ENCODE data around the gene FBL.
"Not testable (repeated sequence)": the region's sequence is repeated elsewhere in the genome, so short reads cannot be mapped to it uniquely, and the experiment has no call there.

Gene FBL

DNA sequence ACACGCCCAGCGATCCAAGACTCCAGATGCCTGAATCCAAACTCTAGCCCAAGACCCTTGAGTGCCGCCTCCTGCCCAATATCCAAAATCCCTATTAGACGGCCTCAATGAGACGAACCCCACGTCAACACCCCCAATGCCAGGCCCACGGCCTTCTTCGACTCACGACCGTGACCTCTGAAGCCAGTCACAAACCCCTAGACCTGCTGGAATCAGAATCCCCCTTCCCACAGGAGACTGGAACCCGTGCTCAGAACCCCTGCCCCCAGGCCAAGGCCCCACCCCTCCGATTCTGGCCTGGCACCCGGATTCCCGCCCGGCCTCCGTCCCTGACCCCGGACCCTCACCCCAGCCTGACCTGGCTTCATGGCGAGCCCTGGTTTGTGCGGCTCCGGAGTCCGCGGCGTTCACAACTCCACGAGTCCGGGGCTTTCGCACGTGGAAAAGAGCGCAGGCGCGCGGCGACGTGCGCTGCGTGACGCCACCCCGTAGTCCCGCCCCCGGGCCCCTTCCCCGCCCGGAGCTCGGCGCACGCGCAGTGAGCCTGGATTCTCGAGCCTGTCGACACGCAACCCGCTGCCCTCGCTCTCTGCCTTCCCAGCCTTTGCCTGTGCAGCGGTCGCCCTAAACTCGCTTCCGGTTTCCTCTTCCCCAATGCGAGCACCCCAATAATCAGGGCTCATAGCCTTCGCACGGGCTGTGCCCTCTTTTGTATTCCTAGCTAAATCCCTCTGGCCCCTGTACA lies at the start of gene FBL:
Gene FBL (minus strand): TSS at position 447 of the 745 bp plus-strand sequence. CDS start 79 bp downstream, at position 368.
- DNase-seq, result peak; percentile 91

DNA sequence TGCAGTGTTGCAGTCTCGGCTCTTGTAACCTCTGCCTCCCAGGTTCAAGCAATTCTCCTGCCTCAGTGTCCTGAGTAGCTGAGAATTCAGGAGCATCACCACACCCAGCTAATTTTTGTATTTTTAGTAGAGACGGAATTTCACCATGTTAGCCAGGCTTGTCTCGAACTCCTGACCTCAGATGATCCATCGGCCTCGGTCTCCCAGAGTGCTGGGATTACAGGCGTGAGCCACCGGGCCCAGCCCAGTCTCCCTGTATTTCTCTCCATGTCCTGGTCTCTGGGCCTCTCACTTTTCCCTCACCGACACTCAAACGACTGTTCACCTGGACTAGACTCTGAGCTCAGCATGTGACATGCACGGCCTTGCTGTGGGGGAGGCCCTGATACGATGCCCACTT lies 48.9 kb upstream of the FBL start:
- not testable (repeated sequence) for DNase-seq

DNA sequence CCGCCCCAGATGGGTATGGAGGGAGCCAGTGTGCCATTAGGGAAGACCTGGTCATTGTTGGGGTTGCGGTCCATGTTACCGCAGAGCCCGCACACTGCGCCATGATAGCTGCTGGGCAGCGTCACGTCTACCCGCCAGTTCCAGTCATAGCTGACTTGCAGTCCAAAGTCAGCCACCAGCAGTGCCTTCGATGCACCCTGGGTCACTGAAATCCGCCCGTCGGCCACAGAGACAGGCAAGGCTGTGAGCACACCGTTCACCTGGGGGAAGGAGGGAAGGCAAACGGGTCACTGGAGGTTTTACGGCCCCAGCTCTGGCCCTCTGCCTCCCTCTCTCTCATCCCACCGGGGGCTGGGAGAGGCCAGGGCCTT lies 48.0 kb upstream of the FBL start:
- DNase-seq, result not testable (repeated sequence)

DNA sequence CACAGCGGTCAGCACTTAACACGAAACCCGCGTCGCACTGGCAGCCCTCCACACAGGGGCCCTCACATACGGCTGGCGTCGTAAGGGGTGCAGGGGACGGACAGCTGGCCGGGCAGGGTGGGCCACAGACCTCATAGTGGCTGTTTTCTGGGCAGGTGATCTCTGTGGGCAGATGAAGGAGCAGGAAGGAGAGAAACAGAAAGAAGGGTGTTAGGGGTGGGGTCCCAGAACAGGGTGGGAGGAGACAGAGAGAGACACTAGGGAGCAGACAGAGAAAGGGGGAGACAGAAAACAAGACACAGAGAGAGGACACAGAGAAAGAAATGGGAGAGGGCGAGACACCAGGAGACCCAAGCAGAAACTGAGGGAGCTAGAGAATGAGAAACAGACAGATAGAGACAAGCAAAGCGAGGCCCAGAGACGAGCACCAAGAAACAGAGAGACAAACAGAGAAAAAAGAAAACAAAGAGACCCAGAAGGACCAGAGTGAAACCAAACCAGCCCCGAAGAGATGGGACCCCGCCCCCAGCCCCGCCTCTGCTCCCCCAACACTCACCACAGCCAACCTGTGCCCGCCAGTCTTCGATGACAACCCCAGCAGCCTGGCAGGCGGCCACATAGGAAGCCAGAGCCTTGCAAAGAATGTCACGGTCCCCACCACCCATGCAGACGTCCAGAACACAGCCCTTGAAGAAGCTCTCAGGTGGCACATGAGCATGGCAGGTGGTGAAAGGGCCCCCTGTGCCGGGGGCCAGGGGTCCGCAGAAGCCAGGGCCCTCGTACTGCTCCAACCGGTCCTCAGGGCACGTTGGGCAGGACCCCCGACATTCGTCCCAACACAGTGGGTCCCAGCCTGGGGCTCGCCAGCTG lies 47.4 kb upstream of the FBL start:
- not testable (repeated sequence) for DNase-seq

DNA sequence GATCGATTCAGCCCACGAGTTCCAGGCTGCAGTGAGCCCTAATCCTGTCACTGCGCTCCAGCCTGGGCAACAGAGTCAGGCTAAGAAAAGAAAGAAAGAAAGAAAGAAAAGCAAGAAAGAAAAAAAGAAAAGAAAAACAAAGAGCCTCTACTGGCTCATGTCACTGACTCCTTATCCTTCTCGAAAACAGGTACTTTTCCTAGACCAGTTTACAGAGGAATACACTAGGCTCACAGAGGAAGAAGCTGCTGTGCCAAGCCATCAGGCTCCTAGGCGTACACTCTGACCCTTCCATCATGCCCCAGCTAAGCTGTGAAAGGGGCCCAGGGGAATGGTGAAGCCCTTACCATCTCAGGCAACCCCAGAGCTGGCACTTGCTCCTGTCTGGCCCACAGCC lies 46.3 kb upstream of the FBL start:
- DNase-seq, result not testable (repeated sequence)

DNA sequence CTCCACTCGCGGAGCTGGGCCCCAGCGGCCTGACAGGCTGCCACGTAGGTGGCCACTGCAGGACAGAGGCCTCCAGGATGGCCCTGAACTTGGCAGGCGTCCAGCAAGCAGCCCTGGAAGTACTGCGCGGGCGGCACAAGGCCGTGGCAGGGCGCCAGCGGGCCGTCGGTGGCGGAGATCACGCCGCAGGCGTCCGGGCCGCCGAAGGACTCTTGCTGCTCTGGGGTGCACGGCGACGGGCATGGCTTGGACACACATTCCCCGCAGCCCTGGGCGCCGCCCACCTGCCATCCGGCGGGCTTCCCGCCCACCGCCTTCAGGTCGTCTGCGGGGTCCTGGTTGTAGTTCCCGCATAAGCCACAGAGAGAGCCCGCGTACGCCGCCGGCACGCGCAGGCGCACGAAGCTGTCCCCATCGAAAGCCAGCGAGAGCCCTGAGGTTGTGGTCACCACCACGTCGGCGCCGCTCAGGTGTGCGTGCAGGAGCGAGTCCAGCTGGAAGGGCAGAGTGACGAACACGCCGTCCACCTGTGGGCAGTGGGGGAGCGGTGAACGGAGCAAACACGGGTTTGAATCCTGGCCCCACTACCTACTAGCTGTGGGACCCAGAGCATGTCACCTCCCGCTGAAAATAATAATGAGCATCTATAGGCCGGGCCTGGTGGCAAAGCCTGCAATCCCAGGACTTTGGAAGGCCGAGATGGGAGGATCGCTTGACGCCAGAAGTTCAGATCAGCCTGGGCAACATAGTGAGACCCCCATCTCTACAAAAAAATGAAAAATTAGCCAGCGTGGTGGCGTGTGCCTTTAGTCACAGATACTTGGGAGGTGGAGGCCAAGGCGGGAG lies 45.7 kb upstream of the FBL start:
- DNase-seq, result peak; percentile 32

DNA sequence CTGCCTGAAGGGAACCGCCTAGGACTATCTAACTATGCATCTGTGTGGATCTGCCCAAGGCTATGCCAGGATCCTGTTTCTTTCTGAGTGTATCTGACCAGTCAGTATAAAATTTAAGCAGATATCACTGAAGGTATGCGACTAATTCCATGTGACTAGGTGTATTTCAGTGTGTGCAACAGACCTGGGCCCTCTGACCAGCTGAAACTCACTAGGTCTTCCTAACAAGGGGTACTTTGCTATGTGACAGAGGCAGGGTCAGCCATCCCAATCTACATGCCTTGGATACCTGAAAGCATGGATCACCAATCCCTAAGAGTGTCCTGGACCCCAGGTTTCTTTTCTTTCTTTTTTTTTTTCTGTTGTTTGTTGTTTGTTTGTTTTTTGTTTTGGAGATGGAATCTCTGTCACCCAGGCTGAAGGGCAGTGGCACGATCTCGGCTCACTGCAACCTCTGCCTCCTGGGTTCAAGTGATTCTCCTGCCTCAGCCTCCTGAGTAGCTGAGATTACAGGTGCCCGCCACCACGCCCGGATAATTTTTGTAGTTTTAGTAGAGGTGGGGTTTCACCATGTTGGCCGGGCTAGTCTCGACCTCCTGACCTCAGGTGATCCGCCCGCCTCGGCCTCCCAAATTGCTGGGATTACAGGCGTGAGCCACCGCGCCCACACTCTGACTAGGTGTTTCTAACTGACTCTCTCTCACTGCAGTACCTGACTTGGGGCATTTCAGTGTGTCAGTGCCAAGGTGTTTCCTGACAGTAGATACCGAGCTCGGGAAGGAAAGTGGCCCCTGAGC lies 44.8 kb upstream of the FBL start:
- DNase-seq, result no peak

DNA sequence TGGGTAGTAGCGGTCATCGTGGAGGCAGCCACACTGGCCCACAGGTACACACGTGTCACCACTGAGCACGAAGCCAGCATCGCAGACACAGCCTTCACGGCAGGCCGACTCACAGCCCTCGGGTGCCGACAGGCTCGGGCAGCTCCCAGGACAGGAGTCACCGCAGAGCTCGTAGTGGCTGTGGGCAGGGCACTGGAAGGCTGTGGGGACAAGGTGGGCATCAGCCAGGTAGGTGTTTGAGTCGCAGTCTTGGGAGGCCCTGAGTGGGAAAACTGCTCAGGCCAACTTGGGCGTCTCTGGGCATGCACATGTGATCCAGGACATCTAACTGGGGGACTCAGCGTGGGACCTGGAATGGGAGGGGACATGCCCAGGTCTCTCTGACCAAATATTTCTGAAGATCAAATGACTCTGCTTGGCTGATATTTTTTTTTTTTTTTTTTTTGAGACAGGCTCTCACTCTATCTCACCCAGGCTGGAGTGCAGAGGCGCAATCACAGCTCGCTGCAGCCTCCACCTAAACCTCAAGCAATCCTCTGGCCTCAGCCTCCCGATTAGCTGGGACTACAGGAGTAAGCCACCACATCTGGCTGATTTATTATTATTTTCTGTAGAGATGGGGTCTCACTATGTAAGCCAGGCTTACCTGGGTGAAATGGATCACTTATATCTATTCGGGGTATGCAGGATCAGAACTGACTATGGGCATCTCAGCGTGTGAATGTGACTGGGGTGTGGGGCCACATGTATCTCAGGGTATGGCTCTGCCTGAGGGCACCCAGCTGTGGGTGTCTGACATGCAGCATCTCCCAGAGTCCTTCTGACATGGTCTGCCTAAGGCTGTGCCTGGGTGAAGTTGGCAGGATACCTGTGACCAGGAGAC lies 43.9 kb upstream of the FBL start:
- DNase-seq, result not testable (repeated sequence)

DNA sequence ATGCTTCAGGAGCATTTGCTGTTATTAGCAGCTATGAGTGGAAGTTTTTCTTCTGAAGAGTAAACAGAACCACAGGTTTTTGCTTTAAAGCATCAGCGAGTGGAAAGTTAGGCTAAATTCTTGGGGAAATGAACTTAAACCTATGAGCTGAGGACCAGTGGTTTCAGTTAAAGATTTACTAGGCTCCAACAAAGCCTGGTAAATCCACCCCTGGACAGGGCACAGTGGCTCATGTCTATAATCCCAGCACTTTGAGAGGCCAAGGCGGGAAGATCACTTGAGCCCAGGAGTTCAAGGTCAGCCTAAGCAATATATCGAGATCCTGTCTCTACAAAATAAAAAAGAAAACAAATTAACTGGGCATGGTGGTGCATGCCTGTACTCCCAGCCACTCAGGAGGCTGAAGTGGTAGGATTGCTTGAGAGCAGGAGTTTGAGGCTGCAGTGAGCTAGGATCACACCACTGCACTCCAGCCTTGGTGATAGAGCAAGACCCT lies 41.3 kb upstream of the FBL start:
- not testable (repeated sequence) for DNase-seq

DNA sequence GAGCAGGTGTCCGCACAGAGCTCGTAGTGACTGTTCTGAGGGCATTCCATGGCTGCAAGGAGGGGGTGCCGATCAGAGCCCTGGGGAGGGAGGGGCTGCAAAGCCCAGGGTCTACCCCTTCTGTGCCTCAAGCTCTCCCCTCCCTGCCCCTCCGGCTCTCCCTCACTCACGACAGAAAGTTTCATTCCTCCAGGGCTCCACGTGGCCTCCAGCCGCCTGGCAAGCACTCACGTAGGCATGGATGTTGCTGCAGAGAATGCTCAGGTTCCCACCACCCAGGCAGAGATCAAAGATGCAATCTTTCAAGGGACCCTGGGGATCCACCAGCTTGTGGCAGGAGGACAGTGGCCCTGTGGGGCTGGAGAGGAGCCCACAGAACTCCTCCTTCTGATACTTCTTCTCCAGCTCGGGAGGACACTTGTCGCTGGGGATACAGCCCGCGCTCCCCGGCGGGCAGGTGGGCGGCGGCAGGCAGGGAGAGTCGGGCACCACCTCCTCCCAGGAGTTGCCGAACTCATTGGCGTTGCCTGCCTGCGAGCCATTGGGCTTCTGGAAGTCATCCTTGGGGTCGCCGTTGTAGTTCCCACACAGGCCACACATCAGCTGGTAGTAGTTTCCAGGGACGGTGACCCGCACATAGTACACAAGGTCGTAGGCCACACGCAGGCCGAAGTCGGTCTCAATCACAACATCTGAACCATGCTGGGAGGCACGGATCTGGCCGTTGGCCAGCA lies 39.8 kb upstream of the FBL start:
- DNase-seq, result not testable (repeated sequence)

DNA sequence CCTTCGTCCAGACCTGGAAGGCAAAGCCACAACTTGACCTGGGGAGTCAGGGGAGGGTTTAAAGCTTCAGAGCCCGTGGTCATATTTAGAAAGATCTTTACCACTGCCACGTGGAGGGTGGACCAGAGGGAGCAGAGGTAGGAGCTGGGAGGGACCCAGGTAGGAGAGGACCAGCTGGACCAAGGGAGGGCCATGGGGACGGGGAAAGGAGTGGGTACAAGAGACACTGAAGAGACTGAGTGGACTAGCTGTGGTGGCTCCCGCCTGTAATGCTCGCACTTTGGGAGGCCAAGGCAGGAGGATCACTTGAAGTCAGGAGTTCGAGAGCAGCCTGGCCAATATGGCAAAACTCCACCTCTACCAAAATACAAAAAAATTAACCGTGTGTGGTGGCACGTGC lies 38.5 kb upstream of the FBL start:
- not testable (repeated sequence) for DNase-seq

DNA sequence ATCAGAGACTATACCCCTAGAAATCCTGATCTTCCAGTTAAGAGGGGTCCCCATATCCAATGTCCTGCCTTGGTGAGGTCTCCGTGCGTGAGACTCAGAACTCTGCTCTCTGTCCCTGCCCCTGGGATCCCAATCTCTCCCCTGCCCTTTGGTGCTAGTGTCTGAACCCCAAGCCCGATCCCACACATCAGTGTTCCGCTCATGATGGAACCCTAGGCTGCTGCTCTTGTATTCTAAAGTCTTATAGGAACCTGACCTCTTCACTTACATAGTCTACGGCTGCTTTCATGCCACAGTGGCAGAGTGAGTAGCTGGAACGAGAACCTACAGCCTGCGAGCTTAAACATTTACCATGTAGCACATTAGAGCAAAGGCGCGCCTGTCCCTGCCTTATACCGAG lies 36.5 kb upstream of the FBL start:
- DNase-seq, result not testable (repeated sequence)

DNA sequence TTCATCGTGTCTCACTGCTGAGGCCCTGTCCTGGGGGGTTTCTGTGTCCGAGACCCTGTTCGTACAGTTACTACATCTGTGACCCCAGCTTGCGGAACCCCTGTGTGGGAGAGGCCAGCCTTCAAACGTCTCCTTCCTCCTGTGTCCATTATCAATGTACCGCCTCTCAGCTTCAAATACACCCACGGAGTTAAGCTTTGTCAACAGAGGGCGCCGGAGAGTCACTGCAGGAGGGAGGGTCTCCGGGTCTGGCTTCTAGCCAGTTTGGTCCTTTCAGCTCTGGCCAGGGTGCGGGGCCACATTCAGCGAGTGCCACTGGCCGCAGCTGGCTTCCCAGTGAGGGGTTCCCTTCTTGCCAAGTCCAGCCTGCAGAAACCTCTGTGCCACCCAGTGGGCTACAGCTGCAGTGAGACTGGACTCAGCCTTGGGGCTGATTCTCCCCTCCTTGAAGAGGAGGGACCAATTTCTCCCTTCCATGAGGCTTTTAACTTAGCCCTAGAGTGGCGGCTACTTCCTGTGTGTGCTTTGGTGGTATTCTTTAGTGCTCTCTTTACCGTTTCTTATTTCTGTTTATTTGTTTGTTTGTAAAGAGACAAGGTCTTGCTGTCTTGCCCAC lies 35.4 kb upstream of the FBL start:
- not testable (repeated sequence) for DNase-seq

DNA sequence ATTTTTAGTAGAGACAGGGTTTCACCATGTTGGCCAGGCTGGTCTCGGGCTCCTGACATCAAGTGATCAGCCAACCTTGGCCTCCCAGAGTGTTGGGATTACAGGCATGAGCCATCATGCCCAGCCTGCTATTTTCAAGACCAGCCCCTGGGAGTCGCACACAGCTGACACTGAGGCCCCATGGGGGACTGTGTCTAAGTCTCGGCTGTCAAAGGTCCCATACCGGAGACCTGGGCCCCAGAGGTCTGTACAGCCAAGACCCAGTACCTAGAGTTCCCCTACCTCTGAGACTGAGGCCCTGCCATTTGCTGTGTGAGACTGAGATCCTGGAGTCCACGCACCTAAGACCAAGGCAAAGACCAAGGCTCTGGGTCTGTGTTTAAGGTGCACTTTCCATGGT lies 34.1 kb upstream of the FBL start:
- DNase-seq, result not testable (repeated sequence)

DNA sequence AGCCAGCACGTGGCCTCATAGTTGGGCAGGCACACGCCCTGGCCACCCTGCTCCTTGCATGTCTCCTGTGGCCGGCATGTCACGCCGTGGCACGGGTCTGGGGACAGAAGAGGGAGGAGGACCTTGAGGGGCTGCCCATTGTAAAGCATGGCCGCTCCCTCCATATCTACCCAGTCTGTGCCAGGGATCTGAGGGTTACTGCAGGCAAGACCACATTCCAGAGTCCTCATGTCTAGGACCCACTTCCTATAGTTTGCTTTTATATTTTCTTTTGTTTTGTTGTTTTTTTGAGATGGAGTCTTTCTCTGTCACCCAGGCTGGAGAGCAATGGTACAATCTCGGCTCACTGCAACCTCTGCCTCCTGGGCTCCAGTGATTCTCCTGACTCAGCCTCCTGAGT lies 33.6 kb upstream of the FBL start:
- DNase-seq, result not testable (repeated sequence)

DNA sequence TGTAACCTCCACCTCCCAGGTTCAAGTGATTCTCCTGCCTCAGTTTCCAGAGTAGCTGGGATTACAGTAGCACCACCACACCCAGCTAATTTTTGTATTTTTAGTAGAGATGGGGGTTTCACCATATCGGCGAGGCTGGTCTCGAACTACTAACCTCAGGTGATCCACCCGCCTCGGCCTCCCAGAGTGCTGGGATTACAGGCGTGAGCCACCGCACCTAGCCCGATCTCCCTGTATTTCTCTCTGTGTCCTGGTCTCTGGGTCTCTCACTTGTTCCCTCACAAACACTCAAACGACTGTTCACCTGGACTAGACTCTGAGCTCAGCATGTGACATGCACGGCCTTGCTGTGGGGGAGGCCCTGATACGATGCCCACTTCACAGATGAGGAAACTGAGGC lies 32.7 kb upstream of the FBL start:
- not testable (repeated sequence) for DNase-seq

DNA sequence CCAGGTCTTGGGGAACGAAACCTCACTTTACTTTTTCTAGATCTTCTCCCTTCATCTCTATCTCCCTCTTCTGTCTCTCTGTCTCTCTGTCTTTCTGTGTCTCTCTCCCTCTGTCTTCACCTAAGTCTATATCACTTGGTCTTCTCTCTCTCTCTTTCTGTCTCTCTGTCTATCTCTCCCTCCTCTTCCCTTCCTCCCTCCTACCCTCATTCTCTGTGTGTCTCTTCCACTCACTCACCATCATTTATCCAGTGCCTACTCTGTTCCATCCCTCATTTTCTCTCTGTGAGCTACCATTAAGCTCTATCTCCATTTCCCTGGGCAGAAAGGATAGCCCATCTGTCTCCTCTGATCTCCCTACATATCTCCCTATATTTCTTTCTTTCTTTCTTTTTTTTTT lies 32.2 kb upstream of the FBL start:
- DNase-seq, result no peak

DNA sequence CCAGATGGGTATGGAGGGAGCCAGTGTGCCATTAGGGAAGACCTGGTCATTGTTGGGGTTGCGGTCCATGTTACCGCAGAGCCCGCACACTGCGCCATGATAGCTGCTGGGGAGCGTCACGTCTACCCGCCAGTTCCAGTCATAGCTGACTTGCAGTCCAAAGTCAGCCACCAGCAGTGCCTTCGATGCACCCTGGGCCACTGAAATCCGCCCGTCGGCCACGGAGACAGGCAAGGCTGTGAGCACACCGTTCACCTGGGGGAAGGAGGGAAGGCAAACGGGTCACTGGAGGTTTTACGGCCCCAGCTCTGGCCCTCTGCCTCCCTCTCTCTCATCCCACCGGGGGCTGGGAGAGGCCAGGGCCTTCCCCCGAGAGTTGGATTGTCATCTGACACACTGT lies 31.8 kb upstream of the FBL start:
- DNase-seq, result not testable (repeated sequence)

DNA sequence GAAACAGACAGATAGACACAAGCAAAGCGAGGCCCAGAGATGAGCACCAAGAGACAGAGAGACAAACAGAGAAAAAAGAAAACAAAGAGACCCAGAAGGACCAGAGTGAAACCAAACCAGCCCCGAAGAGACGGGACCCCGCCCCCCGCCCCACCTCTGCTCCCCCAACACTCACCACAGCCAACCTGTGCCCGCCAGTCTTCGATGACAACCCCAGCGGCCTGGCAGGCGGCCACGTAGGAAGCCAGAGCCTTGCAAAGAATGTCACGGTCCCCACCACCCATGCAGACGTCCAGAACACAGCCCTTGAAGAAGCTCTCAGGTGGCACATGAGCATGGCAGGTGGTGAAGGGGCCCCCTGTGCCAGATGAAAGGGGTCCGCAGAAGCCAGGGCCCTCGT lies 31.3 kb upstream of the FBL start:
- DNase-seq, result not testable (repeated sequence)

DNA sequence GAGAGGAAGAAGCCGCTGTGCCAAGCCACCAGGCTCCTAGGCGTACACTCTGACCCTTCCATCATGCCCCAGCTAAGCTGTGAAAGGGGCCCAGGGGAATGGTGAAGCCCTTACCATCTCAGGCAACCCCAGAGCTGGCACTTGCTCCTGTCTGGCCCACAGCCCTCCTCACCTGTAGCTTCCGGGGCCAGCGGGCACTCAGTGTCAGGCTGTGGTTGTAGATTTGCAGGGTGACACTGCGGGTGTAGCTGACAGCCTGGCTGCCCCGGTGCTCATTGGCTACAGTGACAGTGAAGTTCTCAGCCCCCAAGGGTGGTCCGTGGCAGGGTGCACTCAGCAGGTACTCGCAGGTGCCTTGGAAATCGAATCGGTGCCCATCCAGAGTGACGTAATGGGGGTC lies 30.3 kb upstream of the FBL start:
- DNase-seq, result not testable (repeated sequence)

All from NCI-H2171 (cell line).